Ishikawa (cell line): ENCODE measurements around the gene USH1G.

Experiments
- CEBPB ChIP-seq: IDR thresholded peaks from 2 replicates; pipeline ENCODE4 v1.6.1; 2012
- CREB1 ChIP-seq: IDR thresholded peaks from 2 replicates; pipeline ENCODE4 v1.6.1; 2012; ENCODE audit warnings: low read depth
- EGR1 ChIP-seq: IDR thresholded peaks from 2 replicates; pipeline ENCODE4 v1.6.1; 2012
- EP300 ChIP-seq: IDR thresholded peaks from 2 replicates; pipeline ENCODE4 v1.6.1; 2012; ENCODE audit warnings: borderline replicate concordance
- FOXM1 ChIP-seq: IDR thresholded peaks from 2 replicates; pipeline ENCODE4 v1.6.1; 2012; ENCODE audit warnings: low read depth, borderline replicate concordance
- NFIC ChIP-seq: IDR thresholded peaks from 2 replicates; pipeline ENCODE4 v1.6.1; 2012
- RAD21 ChIP-seq: IDR thresholded peaks from 2 replicates; pipeline ENCODE4 v1.6.1; 2012; ENCODE audit warnings: low read depth
- REST ChIP-seq: IDR thresholded peaks from 2 replicates; pipeline ENCODE4 v1.6.1; 2012; ENCODE audit warnings: low read depth, mild to moderate bottlenecking
- TAF1 ChIP-seq: IDR thresholded peaks from 2 replicates; pipeline ENCODE4 v1.6.1; 2012; ENCODE audit warnings: low read depth, mild to moderate bottlenecking
- TCF12 ChIP-seq: IDR thresholded peaks from 2 replicates; pipeline ENCODE4 v1.6.1; 2012; ENCODE audit warnings: low read depth
- TEAD4 ChIP-seq: IDR thresholded peaks from 2 replicates; pipeline ENCODE4 v1.6.1; 2012
- USF1 ChIP-seq: IDR thresholded peaks from 2 replicates; pipeline ENCODE4 v1.6.1; 2012
- YY1 ChIP-seq: IDR thresholded peaks from 2 replicates; pipeline ENCODE4 v1.6.1; 2012; ENCODE audit warnings: low read depth
- ZBTB7A ChIP-seq: IDR thresholded peaks from 2 replicates; pipeline ENCODE4 v1.6.1; 2012; ENCODE audit warnings: low read depth
- TF ChIP-seq, protein P1 (sequence below): IDR thresholded peaks from 2 replicates; pipeline ENCODE4 v1.6.1; 2012

The USH1G gene

DNA sequence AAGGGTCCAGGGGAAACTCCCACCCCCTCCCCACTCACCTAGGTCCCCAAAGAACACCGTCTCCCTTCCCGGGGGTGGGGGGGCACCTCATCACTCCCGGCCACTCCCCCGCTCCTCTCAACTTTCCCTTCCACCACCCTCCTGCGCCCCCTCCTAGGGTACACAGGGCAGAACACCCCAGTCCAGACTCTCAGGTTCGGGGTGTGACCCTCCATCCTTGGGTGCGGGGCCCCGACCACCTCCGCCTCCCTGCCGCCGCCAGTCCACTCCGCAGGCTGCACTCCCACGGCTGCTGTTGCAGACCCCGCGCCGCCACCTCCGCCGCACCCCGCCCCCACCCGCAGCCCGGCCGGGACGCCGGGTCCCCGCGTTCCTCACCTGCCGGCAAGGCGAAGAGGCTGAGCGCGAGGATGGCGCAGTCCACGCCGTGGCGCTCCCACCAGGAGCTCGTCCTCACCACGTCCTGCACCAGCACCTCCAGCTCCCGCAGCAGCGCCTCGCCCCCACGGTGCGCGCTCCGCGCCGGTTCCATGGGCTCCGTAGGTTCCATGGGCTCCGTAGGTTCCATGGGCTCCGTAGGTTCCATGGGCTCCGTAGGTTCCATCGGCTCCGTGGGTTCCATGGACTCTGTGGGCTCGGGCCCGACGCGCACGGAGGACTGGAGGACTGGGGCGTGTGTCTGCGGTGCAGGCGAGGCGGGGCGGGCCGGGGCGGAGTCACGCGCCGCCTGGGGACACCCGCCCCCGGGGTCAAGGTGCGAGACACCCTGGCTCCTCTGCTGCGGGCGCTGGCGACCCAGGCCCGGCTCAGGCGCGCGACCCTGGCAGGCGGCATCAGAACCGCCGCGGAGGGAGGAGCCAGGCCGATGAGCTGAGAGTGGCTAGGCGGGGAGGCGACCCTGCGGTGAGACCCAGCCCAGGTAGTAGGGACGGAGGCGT is 29.8 kb downstream of the USH1G start, which contains the start of gene FADS6:
FADS6 (minus strand) TSS at position 660 of the 938 bp plus-strand sequence; CDS start at position 622, 38 bp downstream.
- TF ChIP-seq EP300 (no peak), RAD21 (no peak), YY1 (no peak), TAF1 (no peak), REST (no peak), USF1 (peak; percentile 30; the same call in 1 of the 2 replicates)
- TF ChIP-seq, protein P1, sequence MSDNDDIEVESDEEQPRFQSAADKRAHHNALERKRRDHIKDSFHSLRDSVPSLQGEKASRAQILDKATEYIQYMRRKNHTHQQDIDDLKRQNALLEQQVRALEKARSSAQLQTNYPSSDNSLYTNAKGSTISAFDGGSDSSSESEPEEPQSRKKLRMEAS: no peak

DNA sequence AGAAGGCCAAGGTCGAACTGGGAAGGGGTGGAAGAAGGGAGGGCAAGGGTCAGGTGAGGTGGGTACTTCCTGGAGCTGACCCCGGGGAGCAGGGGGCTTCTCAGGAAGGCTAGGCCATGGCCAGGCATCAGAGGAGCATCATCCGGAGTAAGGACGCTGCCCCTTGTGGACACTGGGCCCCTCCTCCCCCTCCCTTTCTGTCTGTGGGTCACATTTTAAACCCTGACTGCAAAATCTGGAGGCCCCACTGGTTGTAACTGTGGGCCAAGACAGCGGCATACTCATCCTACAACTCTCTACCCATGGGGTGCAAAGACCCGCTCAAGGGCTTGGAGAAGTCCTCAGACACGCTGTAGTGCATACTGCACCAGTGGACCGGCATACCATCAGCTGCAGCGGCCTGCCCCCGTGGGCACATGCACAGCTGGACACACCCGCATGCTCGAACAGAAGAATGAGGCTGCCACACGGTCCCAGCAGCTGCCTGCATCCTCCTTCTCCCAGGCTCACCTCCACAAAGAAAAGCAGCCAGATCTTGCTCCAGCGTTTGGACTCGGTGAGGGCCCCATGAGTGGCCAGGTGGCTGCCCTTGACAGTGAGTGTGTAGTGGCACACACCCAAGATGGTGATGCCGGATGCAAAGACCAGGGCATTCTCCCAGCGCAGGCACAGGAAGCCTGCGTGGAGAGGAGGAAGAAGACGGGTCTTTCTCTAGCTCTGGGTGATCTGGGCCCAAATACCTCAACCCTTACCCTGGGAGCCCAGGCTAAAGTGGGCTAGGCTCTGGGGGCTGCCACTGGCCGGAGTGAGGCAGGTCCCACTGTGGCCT is 30.8 kb downstream of the USH1G start:
- TF ChIP-seq REST (no peak), TCF12 (no peak), YY1 (no peak), TAF1 (no peak), CEBPB (no peak), NFIC (no peak), EP300 (no peak), CREB1 (no peak), ZBTB7A (no peak), EGR1 (no peak), USF1 (no peak), FOXM1 (no peak), RAD21 (no peak)
- TF ChIP-seq, protein P1: no peak

DNA sequence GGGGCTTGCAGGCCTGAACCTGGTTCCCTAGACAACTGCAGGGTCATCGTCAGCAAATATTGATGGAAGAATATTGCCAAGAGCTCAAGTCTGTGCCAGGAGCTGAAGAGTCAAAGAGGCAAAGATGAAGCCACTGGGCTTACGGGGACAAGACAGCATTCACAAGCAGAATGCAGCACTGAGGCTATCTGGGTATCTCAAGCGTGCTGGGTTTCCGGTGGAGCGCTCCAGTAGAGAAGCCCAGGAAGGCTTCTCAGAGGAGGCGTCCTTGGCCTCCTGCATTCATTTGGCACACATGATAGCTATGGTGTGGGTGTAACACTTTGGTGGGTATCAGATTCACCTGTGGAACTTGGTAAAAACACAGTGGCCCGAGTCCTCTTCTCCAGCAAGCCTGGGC is 32.5 kb downstream of the USH1G start:
- TF ChIP-seq, protein P1: no peak
- TF ChIP-seq CEBPB (no peak), USF1 (no peak), REST (no peak), FOXM1 (no peak), TEAD4 (no peak), CREB1 (no peak), NFIC (no peak), RAD21 (no peak), TAF1 (no peak), EP300 (no peak), TCF12 (no peak), YY1 (no peak), ZBTB7A (no peak), EGR1 (no peak)
